Astrocyte (in vitro differentiated cells and primary cell): ENCODE measurements around the gene ARPC5. TPM values are rescaled to one million over a fixed set of nuclear protein-coding genes. Genes with fewer than 3 reads are reported as not detected.

ENCODE experiments used
- DNase-seq: peaks from one replicate; pipeline ENCODE4 v3.0.0-alpha.2; 2010; ENCODE audit warnings: low read depth
- FAIRE-seq: peaks from 2 replicates; lab custom pipeline; 2011; peaks lifted over from hg19 to GRCh38; lab: Jason Lieb, UNC
- H2AFZ ChIP-seq: 2 replicates; pipeline ENCODE4 v1.6.0; 2012; ENCODE audit warnings: low read depth, low read length, inconsistent platforms
- H3K27ac ChIP-seq: 2 replicates; pipeline ENCODE4 v1.5.1; 2011; ENCODE audit warnings: low read depth, low read length, inconsistent platforms
- H3K27me3 ChIP-seq: 2 replicates; pipeline ENCODE4 v1.6.0; 2011; ENCODE audit warnings: low read length, inconsistent platforms; ENCODE audit not compliant: insufficient read depth
- H3K36me3 ChIP-seq: 2 replicates; pipeline ENCODE4 v1.5.1; 2011; ENCODE audit warnings: low read length, inconsistent platforms; ENCODE audit not compliant: insufficient read depth
- H3K4me1 ChIP-seq: 2 replicates; pipeline ENCODE4 v1.5.1; 2011; ENCODE audit warnings: low read length, inconsistent platforms; ENCODE audit not compliant: insufficient read depth
- H3K4me2 ChIP-seq: 2 replicates; pipeline ENCODE4 v1.6.0; 2012; ENCODE audit warnings: low read length, inconsistent platforms
- H3K4me3 ChIP-seq: 2 replicates; pipeline ENCODE4 v1.5.1; 2011; ENCODE audit warnings: low read depth, mild to moderate bottlenecking, low read length, inconsistent platforms; ENCODE audit not compliant: insufficient read depth
- H3K79me2 ChIP-seq: 2 replicates; pipeline ENCODE4 v1.6.0; 2012; ENCODE audit warnings: mild to moderate bottlenecking, low read length, inconsistent platforms; ENCODE audit not compliant: insufficient read depth
- H3K9ac ChIP-seq: 2 replicates; pipeline ENCODE4 v1.6.0; 2012; ENCODE audit warnings: mild to moderate bottlenecking, low read length, inconsistent platforms
- H3K9me3 ChIP-seq: 2 replicates; pipeline ENCODE4 v1.5.1; 2012; ENCODE audit warnings: low read depth, mild to moderate bottlenecking, low read length, inconsistent platforms; ENCODE audit not compliant: insufficient read depth
- H4K20me1 ChIP-seq: 2 replicates; pipeline ENCODE4 v1.6.0; 2012; ENCODE audit warnings: low read length, inconsistent platforms; ENCODE audit not compliant: insufficient read depth
- H3K27ac Mint-ChIP-seq: one replicate; pipeline ENCODE4 v1.8.0; 2021; ENCODE audit warnings: mild to moderate bottlenecking, mixed read lengths; ENCODE audit not compliant: unreplicated experiment
- H3K27me3 Mint-ChIP-seq: one replicate; pipeline ENCODE4 v1.8.0; 2021; ENCODE audit warnings: low read depth, mixed read lengths; ENCODE audit not compliant: unreplicated experiment
- H3K36me3 Mint-ChIP-seq: one replicate; pipeline ENCODE4 v1.8.0; 2021; ENCODE audit warnings: low read depth, mixed read lengths; ENCODE audit not compliant: unreplicated experiment
- H3K4me1 Mint-ChIP-seq: one replicate; pipeline ENCODE4 v1.8.0; 2021; ENCODE audit warnings: low read depth, mixed read lengths; ENCODE audit not compliant: unreplicated experiment
- H3K4me3 Mint-ChIP-seq: one replicate; pipeline ENCODE4 v1.8.0; 2021; ENCODE audit warnings: mild to moderate bottlenecking, moderate library complexity, mixed read lengths; ENCODE audit not compliant: unreplicated experiment
- H3K9me3 Mint-ChIP-seq: one replicate; pipeline ENCODE4 v1.8.0; 2021; ENCODE audit warnings: mild to moderate bottlenecking, mixed read lengths; ENCODE audit not compliant: unreplicated experiment
- EZH2 ChIP-seq: IDR thresholded peaks from 2 replicates; pipeline ENCODE4 v1.6.1; 2012; ENCODE audit warnings: mild to moderate bottlenecking, low read length, inconsistent platforms; ENCODE audit not compliant: insufficient read depth
- total RNA-seq: library from RNA; stranded (reverse); gene quantifications from 2 replicates; pipeline ENCODE4 v1.2.1, GENCODE V29; 2021
- TF ChIP-seq, protein P1 (sequence below): IDR thresholded peaks from 2 replicates; pipeline ENCODE4 v1.5.1; 2011; ENCODE audit warnings: low read depth, mild to moderate bottlenecking, inconsistent platforms, low read length, moderate library complexity; ENCODE audit not compliant: insufficient read depth

ARPC5 gene
- total RNA-seq, 1 donor from 2014 or later: 180 TPM

DNA sequence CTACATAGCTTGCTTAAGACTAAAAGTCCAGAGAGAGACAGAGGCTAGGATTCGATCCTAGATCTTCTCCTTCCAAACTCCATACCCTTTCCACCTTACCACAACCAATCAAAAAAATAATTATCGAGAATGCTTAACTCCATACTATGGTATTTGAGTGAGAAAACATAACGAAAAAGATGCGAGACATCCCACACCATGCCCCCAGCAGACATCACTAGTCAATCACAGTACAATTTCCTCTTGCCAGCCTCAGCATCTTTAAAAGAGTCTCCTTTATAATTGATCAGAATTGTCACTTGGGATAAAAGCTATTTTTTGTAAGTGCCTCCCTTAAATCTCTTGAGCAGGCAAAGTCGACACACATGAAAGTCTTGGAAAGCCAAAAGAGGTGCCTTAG, 46.2 kb downstream of the ARPC5 start:
- Histone ChIP-seq H3K36me3 (no peaks in the 10 kb centered on the region), H3K79me2 (no peaks in the 10 kb centered on the region), H3K4me3 (no peak overlapping the region), H2AFZ (no peak overlapping the region), H3K9ac (no peak overlapping the region), H3K4me2 (no peak overlapping the region), H3K9me3 (no peaks in the 10 kb centered on the region), H4K20me1 (no peaks in the 10 kb centered on the region), H3K4me1 (no peaks in the 10 kb centered on the region), H3K27me3 (no peaks in the 10 kb centered on the region), H3K27ac (no peak overlapping the region)
- H3K4me3 Mint-ChIP-seq: no peak overlapping the region
- TF ChIP-seq, protein P1, sequence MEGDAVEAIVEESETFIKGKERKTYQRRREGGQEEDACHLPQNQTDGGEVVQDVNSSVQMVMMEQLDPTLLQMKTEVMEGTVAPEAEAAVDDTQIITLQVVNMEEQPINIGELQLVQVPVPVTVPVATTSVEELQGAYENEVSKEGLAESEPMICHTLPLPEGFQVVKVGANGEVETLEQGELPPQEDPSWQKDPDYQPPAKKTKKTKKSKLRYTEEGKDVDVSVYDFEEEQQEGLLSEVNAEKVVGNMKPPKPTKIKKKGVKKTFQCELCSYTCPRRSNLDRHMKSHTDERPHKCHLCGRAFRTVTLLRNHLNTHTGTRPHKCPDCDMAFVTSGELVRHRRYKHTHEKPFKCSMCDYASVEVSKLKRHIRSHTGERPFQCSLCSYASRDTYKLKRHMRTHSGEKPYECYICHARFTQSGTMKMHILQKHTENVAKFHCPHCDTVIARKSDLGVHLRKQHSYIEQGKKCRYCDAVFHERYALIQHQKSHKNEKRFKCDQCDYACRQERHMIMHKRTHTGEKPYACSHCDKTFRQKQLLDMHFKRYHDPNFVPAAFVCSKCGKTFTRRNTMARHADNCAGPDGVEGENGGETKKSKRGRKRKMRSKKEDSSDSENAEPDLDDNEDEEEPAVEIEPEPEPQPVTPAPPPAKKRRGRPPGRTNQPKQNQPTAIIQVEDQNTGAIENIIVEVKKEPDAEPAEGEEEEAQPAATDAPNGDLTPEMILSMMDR: no peak
- no peak for TF ChIP-seq EZH2
- no peaks in the 10 kb centered on the region for H3K27me3 Mint-ChIP-seq
- H3K4me1 Mint-ChIP-seq: no peaks in the 10 kb centered on the region
- H3K9me3 Mint-ChIP-seq: no peaks in the 10 kb centered on the region
- no peak overlapping the region for H3K27ac Mint-ChIP-seq
- DNase-seq (no peak), FAIRE-seq (no peak)
- no peaks in the 10 kb centered on the region for H3K36me3 Mint-ChIP-seq

DNA sequence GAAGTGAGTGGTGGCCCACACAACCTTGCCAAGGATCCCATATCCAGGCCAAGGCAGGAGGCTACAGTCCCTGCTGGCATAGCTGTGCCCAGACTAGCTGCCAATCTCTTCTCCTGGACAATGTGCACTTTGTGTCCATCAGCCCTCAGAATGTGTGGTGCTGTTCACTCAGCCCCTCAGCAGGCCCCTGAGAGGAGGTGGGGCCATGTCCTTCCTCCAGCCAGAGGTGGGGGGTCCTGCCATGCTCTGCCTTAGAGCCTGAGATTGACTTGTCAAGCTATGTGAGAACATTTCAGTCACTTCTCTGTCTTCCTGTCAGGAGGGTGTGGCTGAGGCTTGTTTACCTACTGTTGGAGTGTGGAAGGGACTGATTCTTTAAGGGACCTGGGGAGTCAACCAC, 46.8 kb downstream of the ARPC5 start:
- no peaks in the 10 kb centered on the region for H3K4me1 Mint-ChIP-seq
- Histone ChIP-seq H3K4me2 (no peak overlapping the region), H3K4me3 (no peak overlapping the region), H4K20me1 (no peaks in the 10 kb centered on the region), H3K79me2 (no peaks in the 10 kb centered on the region), H3K4me1 (no peaks in the 10 kb centered on the region), H3K9me3 (no peaks in the 10 kb centered on the region), H3K27me3 (no peaks in the 10 kb centered on the region), H3K36me3 (no peaks in the 10 kb centered on the region), H3K27ac (no peak overlapping the region), H3K9ac (no peak overlapping the region), H2AFZ (no peak overlapping the region)
- no peak overlapping the region for H3K27ac Mint-ChIP-seq
- no peaks in the 10 kb centered on the region for H3K36me3 Mint-ChIP-seq
- DNase-seq (no peak), FAIRE-seq (no peak)
- TF ChIP-seq, protein P1: no peak
- no peak for TF ChIP-seq EZH2
- no peaks in the 10 kb centered on the region for H3K27me3 Mint-ChIP-seq
- no peak overlapping the region for H3K4me3 Mint-ChIP-seq
- no peaks in the 10 kb centered on the region for H3K9me3 Mint-ChIP-seq

DNA sequence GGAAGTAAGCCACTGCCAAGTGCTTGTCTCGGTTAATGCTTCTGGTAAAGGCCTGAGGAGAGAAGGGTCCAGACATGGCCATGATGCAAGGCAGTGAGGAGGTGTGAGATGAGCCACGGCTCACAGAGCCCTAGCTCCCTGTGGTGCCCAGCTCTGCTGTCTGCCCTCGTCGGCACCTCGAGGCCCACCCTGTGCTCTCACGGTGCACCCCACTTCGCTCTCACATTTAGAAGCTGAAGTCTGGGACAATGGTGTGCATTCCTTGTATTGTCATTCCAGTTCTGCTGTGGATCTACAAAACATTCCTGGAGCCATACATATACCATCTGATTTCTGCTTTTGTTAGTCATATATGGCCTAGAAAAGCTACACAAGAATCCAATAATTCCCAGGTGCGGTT, 48.7 kb downstream of the ARPC5 start:
- no peak overlapping the region for H3K4me3 Mint-ChIP-seq
- no peak overlapping the region for H3K27ac ChIP-seq
- no peaks in the 10 kb centered on the region for H3K9me3 ChIP-seq
- no peak overlapping the region for H3K4me2 ChIP-seq
- no peak overlapping the region for H2AFZ ChIP-seq
- H4K20me1 ChIP-seq: no peaks in the 10 kb centered on the region
- no peaks in the 10 kb centered on the region for H3K27me3 ChIP-seq
- H3K27ac Mint-ChIP-seq: no peak overlapping the region
- TF ChIP-seq, protein P1: no peak
- no peak for TF ChIP-seq EZH2
- no peaks in the 10 kb centered on the region for H3K79me2 ChIP-seq
- no peak overlapping the region for H3K4me3 ChIP-seq
- no peaks in the 10 kb centered on the region for H3K9me3 Mint-ChIP-seq
- DNase-seq: no peak
- FAIRE-seq: no peak
- peaks cover 1% of the 10 kb centered on the region for H3K27me3 Mint-ChIP-seq
- H3K4me1 Mint-ChIP-seq: no peaks in the 10 kb centered on the region
- no peaks in the 10 kb centered on the region for H3K36me3 Mint-ChIP-seq
- H3K4me1 ChIP-seq: no peaks in the 10 kb centered on the region
- H3K36me3 ChIP-seq: no peaks in the 10 kb centered on the region
- H3K9ac ChIP-seq: no peak overlapping the region
